Measurements from ENCODE around the gene SCN9A.
"Not testable (repeated sequence)": the region's sequence is repeated elsewhere in the genome, so short reads cannot be mapped to it uniquely, and the experiment has no call there.

The SCN9A gene

GRCh38 chr2:166361351-166362153 lies 14.2 kb downstream of the SCN9A start:
- H3K27ac Mint-ChIP-seq: no peak overlapping the region
- no peak for DNase-seq

GRCh38 chr2:166360906-166361305 lies 14.8 kb downstream of the SCN9A start:
- TF ChIP-seq, protein P1, sequence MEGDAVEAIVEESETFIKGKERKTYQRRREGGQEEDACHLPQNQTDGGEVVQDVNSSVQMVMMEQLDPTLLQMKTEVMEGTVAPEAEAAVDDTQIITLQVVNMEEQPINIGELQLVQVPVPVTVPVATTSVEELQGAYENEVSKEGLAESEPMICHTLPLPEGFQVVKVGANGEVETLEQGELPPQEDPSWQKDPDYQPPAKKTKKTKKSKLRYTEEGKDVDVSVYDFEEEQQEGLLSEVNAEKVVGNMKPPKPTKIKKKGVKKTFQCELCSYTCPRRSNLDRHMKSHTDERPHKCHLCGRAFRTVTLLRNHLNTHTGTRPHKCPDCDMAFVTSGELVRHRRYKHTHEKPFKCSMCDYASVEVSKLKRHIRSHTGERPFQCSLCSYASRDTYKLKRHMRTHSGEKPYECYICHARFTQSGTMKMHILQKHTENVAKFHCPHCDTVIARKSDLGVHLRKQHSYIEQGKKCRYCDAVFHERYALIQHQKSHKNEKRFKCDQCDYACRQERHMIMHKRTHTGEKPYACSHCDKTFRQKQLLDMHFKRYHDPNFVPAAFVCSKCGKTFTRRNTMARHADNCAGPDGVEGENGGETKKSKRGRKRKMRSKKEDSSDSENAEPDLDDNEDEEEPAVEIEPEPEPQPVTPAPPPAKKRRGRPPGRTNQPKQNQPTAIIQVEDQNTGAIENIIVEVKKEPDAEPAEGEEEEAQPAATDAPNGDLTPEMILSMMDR (IDR thresholded peaks at IDR 0.05): no peak
- DNase-seq: no peak
- no peak overlapping the region for H3K27ac Mint-ChIP-seq
- H3K4me1 Mint-ChIP-seq: no peaks in the 10 kb centered on the region
- H3K9me3 Mint-ChIP-seq: no peaks in the 10 kb centered on the region
- peaks cover 3% of the 10 kb centered on the region for H3K27me3 Mint-ChIP-seq (ENCODE audit: low read depth, poor library complexity)
- H3K36me3 Mint-ChIP-seq (ENCODE audit: low read depth): no peaks in the 10 kb centered on the region
- H3K4me3 Mint-ChIP-seq: no peak overlapping the region

More at GRCh38 chr2:166361351-166362153, 14.2 kb downstream of the SCN9A start:
- Mint-ChIP-seq H3K36me3 (ENCODE audit: low read depth) (no peaks in the 10 kb centered on the region), H3K4me3 (no peak overlapping the region), H3K4me1 (no peaks in the 10 kb centered on the region), H3K27me3 (ENCODE audit: low read depth, poor library complexity) (peaks cover under 1% of the 10 kb centered on the region), H3K9me3 (no peaks in the 10 kb centered on the region)
- TF ChIP-seq, protein P1 (IDR thresholded peaks at IDR 0.05): peak; percentile 53

- H3K27ac Mint-ChIP-seq: no peak overlapping the region
- no peaks in the 10 kb centered on the region for H3K36me3 Mint-ChIP-seq (ENCODE audit: low read depth)
Observed at GRCh38 chr2:166360426-166360825, 15.3 kb downstream of the SCN9A start.

GRCh38 chr2:166357950-166358321 lies 17.8 kb downstream of the SCN9A start:
- not testable (repeated sequence) for H3K27me3 Mint-ChIP-seq (ENCODE audit: low read depth, poor library complexity); H3K9me3 Mint-ChIP-seq; DNase-seq; H3K27ac Mint-ChIP-seq; H3K36me3 Mint-ChIP-seq (ENCODE audit: low read depth); H3K4me3 Mint-ChIP-seq; H3K4me1 Mint-ChIP-seq

More at GRCh38 chr2:166360426-166360825, 15.3 kb downstream of the SCN9A start:
- no peaks in the 10 kb centered on the region for H3K9me3 Mint-ChIP-seq
- DNase-seq: no peak
- TF ChIP-seq, protein P1 (IDR thresholded peaks at IDR 0.05): no peak
- no peaks in the 10 kb centered on the region for H3K4me1 Mint-ChIP-seq
- H3K27me3 Mint-ChIP-seq (ENCODE audit: low read depth, poor library complexity): peaks cover 3% of the 10 kb centered on the region
- no peak overlapping the region for H3K4me3 Mint-ChIP-seq

DNA sequence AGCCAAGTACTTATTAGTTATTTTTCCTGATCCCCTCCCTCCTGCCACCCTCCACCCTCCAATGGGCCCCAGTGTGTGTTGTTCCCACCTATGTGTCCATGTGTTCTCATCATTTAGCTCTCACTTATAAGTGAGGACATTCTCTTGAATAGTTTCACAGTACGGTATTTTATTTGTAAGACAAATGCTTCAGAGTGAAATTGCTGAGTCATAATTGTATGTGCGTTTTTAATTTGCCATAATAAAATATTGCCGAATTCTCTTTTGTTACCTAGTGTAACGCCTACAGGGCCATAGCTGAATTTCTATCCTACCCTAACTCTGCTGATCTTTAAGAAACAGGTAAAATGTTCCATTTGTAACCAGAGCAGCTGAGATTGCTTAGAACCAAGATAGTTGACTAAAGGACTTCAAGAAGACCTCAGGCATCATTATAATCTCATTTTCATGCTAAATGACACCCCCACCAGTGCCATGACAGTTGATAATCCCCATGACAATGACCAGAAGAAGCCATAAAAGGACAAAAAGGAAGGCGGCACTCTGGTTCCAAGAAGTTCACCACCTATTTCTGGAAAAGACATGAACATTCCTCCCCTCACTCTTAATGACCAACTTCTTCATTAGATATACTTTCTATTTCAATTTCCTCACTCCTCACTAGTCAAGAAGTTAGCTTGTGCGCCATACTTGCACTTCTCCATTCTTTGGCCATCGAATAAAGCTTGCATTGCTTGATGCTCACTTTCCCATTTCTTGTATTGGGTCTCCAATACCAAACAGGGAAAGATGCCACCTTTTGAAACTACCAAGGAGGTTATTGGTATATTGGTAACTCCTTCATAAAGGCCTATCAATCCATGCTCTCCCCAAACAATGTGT lies 18.4 kb downstream of the SCN9A start:
- H3K27ac Mint-ChIP-seq: no peak overlapping the region
- H3K4me1 Mint-ChIP-seq: no peaks in the 10 kb centered on the region
- no peaks in the 10 kb centered on the region for H3K9me3 Mint-ChIP-seq
- no peak overlapping the region for H3K4me3 Mint-ChIP-seq
- H3K27me3 Mint-ChIP-seq (ENCODE audit: low read depth, poor library complexity): peaks cover 3% of the 10 kb centered on the region
- TF ChIP-seq, protein P1 (IDR thresholded peaks at IDR 0.05): no peak
- no peaks in the 10 kb centered on the region for H3K36me3 Mint-ChIP-seq (ENCODE audit: low read depth)
- DNase-seq: no peak

DNA sequence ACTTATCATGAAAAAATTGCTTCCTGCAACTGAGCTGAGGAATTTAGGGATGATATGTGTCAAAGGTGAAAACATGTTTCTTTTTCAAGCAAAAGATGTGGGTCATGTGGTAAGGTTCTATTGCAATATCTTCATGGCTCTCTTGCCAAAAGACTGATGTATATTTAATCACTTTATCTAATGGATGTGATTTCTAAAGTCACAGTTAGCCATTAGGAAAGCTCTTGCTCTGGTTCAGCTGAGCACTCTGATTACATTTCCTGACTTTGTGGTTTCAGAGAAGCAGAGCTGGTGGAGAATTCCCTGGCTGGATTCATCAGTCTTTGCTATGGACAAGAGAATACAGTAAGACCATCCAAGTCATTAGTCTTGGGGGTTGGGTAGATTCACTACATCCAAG lies 24.4 kb downstream of the SCN9A start:
- DNase-seq: no peak
- H3K27ac Mint-ChIP-seq: no peak overlapping the region
- H3K4me1 Mint-ChIP-seq: no peaks in the 10 kb centered on the region
- H3K9me3 Mint-ChIP-seq: no peaks in the 10 kb centered on the region
- H3K4me3 Mint-ChIP-seq: no peak overlapping the region
- TF ChIP-seq, protein P1 (IDR thresholded peaks at IDR 0.05): no peak
- H3K27me3 Mint-ChIP-seq (ENCODE audit: low read depth, poor library complexity): peaks cover 6% of the 10 kb centered on the region
- no peaks in the 10 kb centered on the region for H3K36me3 Mint-ChIP-seq (ENCODE audit: low read depth)
